ENCODE data around the gene TNS3. TPM values are rescaled to one million over a fixed set of nuclear protein-coding genes. Genes with fewer than 3 reads are reported as not detected.

TNS3 gene
- total and polyA plus RNA-seq, 2 donors (not counting 3 experiments of a cell fraction or from before 2014, with no cell fraction given), result 10.4 to 45.1 TPM

DNA sequence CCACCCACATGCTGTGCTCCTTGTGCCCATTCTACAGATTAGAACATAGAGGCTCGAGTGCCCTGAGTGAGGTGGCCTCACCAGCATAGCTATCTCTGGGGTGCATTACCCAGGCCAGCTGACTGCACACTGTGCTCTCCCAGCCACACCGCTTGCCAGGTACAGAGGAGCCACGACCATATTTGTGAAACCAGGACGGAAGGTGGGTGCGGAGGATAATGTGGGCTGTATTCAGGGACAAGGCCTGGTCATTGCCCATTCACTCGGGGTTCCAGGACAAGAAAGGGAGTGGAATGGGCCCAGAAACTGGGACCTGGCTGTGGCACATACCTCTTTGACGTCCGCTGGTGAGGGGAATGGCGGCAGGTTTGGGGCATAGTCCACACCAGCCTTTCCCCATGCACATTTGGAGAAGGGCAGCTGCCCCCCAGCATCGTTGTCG is 236.0 kb downstream of the TNS3 start:
- Histone ChIP-seq H3K27ac (ENCODE audit: insufficient read depth, low read depth, low read length) (no peak overlapping the region), H2AFZ (ENCODE audit: low read depth, low read length) (no peak overlapping the region), H3K36me3 (ENCODE audit: control insufficient read depth in 2 of 2, extremely low read depth in 1 of 2, insufficient read depth in 2 of 2, low read length in 2 of 2) (peaks cover 0 to 4% of the 10 kb centered on the region in 2 experiments), H3K4me3 (replicated peaks in 1 of 3; ENCODE audit: insufficient read depth in 1 of 3, low read depth in 1 of 3, low read length in 3 of 3) (no peak overlapping the region), H3K79me2 (ENCODE audit: control insufficient read depth, insufficient read depth, low read length) (no peaks in the 10 kb centered on the region), H3K9ac (replicated peaks; ENCODE audit: extremely low read depth, insufficient read depth, low read length) (no peak overlapping the region), H3K4me1 (ENCODE audit: control insufficient read depth, extremely low read depth, insufficient read depth, low read length) (no peaks in the 10 kb centered on the region), H3K27me3 (ENCODE audit: control insufficient read depth in 2 of 2, insufficient read depth in 2 of 2, low read length in 2 of 2) (no peaks in the 10 kb centered on the region), H3K4me2 (ENCODE audit: insufficient read depth, low read length) (no peak overlapping the region), H3K9me3 (replicated peaks; ENCODE audit: control insufficient read depth, insufficient read depth, low read length) (no peaks in the 10 kb centered on the region), H4K20me1 (replicated peaks; ENCODE audit: control insufficient read depth, extremely low read depth, insufficient read depth, low read length) (no peaks in the 10 kb centered on the region), H3K9me1 (replicated peaks; ENCODE audit: control insufficient read depth, extremely low read depth, insufficient read depth, low read length) (no peaks in the 10 kb centered on the region)
- TF ChIP-seq FOS (IDR thresholded peaks at IDR 0.05; ENCODE audit: borderline replicate concordance, insufficient read depth, low read length) (no peak), POLR2AphosphoS5 (IDR thresholded peaks at IDR 0.05; ENCODE audit: insufficient read depth, low read depth, low read length) (no peak), POLR2A (IDR thresholded peaks at IDR 0.05; ENCODE audit: low read depth, low read length) (no peak), JUN (IDR thresholded peaks at IDR 0.05; ENCODE audit: borderline replicate concordance, insufficient read depth, insufficient read length, low read depth) (no peak), EZH2 (IDR thresholded peaks at IDR 0.05; ENCODE audit: borderline replicate concordance, low read depth, low read length, severe bottlenecking) (no peak), MYC (IDR thresholded peaks at IDR 0.05; ENCODE audit: low read depth, low read length) (no peak), GATA2 (IDR thresholded peaks at IDR 0.05; ENCODE audit: insufficient read depth, insufficient read length, low read depth, low read length) (no peak)
- TF ChIP-seq, protein P1, sequence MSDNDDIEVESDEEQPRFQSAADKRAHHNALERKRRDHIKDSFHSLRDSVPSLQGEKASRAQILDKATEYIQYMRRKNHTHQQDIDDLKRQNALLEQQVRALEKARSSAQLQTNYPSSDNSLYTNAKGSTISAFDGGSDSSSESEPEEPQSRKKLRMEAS (IDR thresholded peaks at IDR 0.05; ENCODE audit: insufficient read depth, insufficient read length), result no peak
- TF ChIP-seq, protein P2, sequence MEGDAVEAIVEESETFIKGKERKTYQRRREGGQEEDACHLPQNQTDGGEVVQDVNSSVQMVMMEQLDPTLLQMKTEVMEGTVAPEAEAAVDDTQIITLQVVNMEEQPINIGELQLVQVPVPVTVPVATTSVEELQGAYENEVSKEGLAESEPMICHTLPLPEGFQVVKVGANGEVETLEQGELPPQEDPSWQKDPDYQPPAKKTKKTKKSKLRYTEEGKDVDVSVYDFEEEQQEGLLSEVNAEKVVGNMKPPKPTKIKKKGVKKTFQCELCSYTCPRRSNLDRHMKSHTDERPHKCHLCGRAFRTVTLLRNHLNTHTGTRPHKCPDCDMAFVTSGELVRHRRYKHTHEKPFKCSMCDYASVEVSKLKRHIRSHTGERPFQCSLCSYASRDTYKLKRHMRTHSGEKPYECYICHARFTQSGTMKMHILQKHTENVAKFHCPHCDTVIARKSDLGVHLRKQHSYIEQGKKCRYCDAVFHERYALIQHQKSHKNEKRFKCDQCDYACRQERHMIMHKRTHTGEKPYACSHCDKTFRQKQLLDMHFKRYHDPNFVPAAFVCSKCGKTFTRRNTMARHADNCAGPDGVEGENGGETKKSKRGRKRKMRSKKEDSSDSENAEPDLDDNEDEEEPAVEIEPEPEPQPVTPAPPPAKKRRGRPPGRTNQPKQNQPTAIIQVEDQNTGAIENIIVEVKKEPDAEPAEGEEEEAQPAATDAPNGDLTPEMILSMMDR (IDR thresholded peaks at IDR 0.05; ENCODE audit: extremely low read depth in 1 of 2, insufficient read depth in 1 of 2, low read depth in 1 of 2, low read length in 2 of 2), result no peak
- no peak for DNase-seq (ENCODE audit: low read depth, low spot score)
- dilution Hi-C loops (cut with MboI; ENCODE audit: extremely low pct_ligation_motif_present, low sequenced_read_pairs) (no loop called here), intact Hi-C loops (cut with micrococcal nuclease) (no loop called here)
- no TSS peak for BruUV-seq (replicated peaks)
- CTCF ChIA-PET, result no interaction called here
- POLR2A ChIA-PET, result no interaction called here
- FAIRE-seq, result no peak

Data from endothelial cell of umbilical vein (primary cell).